Cardiac muscle cell (in vitro differentiated cells and primary cell): ENCODE results near the gene CPLX4. TPM values are rescaled to one million over a fixed set of nuclear protein-coding genes. Genes with fewer than 3 reads are reported as not detected.

ENCODE experiments used
- DNase-seq, 2 donors: peaks; one replicate each; pipeline versions ENCODE4 v3.0.0 to v3.0.0-alpha.2; 2010 to 2017; ENCODE audit warnings: low read depth in 1 of 2, low spot score in 1 of 2
- H3K27ac ChIP-seq: fragments of 200-600 bp; sonication (generic); 2 replicates; pipeline ENCODE4 v1.5.1; 2016
- H3K27me3 ChIP-seq: fragments of 200-600 bp; sonication (generic); 2 replicates; pipeline ENCODE4 v1.6.0; 2016; ENCODE audit warnings: control low read depth
- H3K36me3 ChIP-seq: fragments of 200-600 bp; sonication (generic); 2 replicates; pipeline ENCODE4 v1.5.1; 2016; ENCODE audit warnings: control low read depth
- H3K4me1 ChIP-seq: fragments of 200-600 bp; sonication (generic); 2 replicates; pipeline ENCODE4 v1.8.1; 2017; ENCODE audit warnings: low read depth, mild to moderate bottlenecking, mixed run types
- H3K4me3 ChIP-seq: fragments of 200-600 bp; sonication (generic); 2 replicates; pipeline ENCODE4 v1.5.1; 2016; ENCODE audit warnings: mild to moderate bottlenecking
- H3K9me3 ChIP-seq: fragments of 200-600 bp; sonication (generic); 2 replicates; pipeline ENCODE4 v1.5.1; 2017; ENCODE audit warnings: low read depth, mild to moderate bottlenecking, control low read depth
- CTCF ChIP-seq: IDR thresholded peaks from 2 replicates; pipeline ENCODE4 v1.5.1; 2012; ENCODE audit warnings: low read depth, mild to moderate bottlenecking, low read length
- polyA plus RNA-seq: library from polyadenylated mRNA; unstranded; fragments of >200 nt; fragmentation: Nextera tagmentation; extraction: Ambion mirVana; gene quantifications from 2 replicates; pipeline ENCODE4 v1.2.1, GENCODE V29; 2016
- total RNA-seq: library from RNA; depleted of rRNA; stranded (reverse); fragments of >200 nt; gene quantifications from 2 replicates; pipeline ENCODE4 v1.2.3, GENCODE V29; 2016

Gene CPLX4
- total and polyA plus RNA-seq, 2 experiments from 2014 or later, result not detected

GRCh38 chr18:59301929-59302328, 16.5 kb downstream of the CPLX4 start:
- no peak overlapping the region for H3K27ac ChIP-seq
- TF ChIP-seq CTCF, result no peak
- H3K4me1 ChIP-seq, result no peaks in the 10 kb centered on the region
- no peak overlapping the region for H3K4me3 ChIP-seq
- H3K9me3 ChIP-seq, result no peaks in the 10 kb centered on the region
- DNase-seq, result no peak
- peaks cover 41% of the 10 kb centered on the region for H3K27me3 ChIP-seq
- H3K36me3 ChIP-seq, result no peaks in the 10 kb centered on the region

GRCh38 chr18:59300676-59301285, 17.7 kb downstream of the CPLX4 start:
- no peak overlapping the region for H3K4me3 ChIP-seq
- no peak for TF ChIP-seq CTCF
- no peak for DNase-seq
- no peak overlapping the region for H3K27ac ChIP-seq
- no peaks in the 10 kb centered on the region for H3K4me1 ChIP-seq
- H3K36me3 ChIP-seq, result no peaks in the 10 kb centered on the region
- no peaks in the 10 kb centered on the region for H3K9me3 ChIP-seq
- peaks cover 41% of the 10 kb centered on the region for H3K27me3 ChIP-seq

GRCh38 chr18:59298871-59299270, 19.6 kb downstream of the CPLX4 start:
- Histone ChIP-seq H3K27me3 (peaks cover 52% of the 10 kb centered on the region), H3K9me3 (no peaks in the 10 kb centered on the region), H3K4me3 (no peak overlapping the region), H3K27ac (no peak overlapping the region), H3K4me1 (no peaks in the 10 kb centered on the region), H3K36me3 (no peaks in the 10 kb centered on the region)
- TF ChIP-seq CTCF, result no peak
- DNase-seq, result no peak

GRCh38 chr18:59293317-59293716, 25.1 kb downstream of the CPLX4 start:
- H3K9me3 ChIP-seq, result no peaks in the 10 kb centered on the region
- H3K27ac ChIP-seq, result no peak overlapping the region
- peaks cover 60% of the 10 kb centered on the region for H3K27me3 ChIP-seq

GRCh38 chr18:59286341-59286740, 32.1 kb downstream of the CPLX4 start:
- Histone ChIP-seq H3K27me3 (peaks cover 41% of the 10 kb centered on the region), H3K9me3 (no peaks in the 10 kb centered on the region), H3K27ac (no peak overlapping the region), H3K4me3 (no peak overlapping the region), H3K4me1 (no peaks in the 10 kb centered on the region), H3K36me3 (no peaks in the 10 kb centered on the region)
- no peak for TF ChIP-seq CTCF
- no peak for DNase-seq

More at GRCh38 chr18:59293317-59293716, 25.1 kb downstream of the CPLX4 start:
- no peak for TF ChIP-seq CTCF
- no peak for DNase-seq
- Histone ChIP-seq H3K4me1 (no peaks in the 10 kb centered on the region), H3K4me3 (no peak overlapping the region), H3K36me3 (no peaks in the 10 kb centered on the region)
